IPS-15b (cell line): ENCODE results near the gene PREPL.

Source experiments
- H3K27me3 ChIP-seq: one replicate; pipeline ENCODE4 v1.6.1; 2013; ENCODE audit warnings: low read length; ENCODE audit not compliant: control insufficient read depth, insufficient read depth
- H3K36me3 ChIP-seq: one replicate; pipeline ENCODE4 v1.6.1; 2013; ENCODE audit warnings: low read length; ENCODE audit not compliant: control insufficient read depth, insufficient read depth
- H3K4me1 ChIP-seq: one replicate; pipeline ENCODE4 v1.6.1; 2013; ENCODE audit warnings: mild to moderate bottlenecking, low read length; ENCODE audit not compliant: control insufficient read depth, insufficient read depth
- H3K4me3 ChIP-seq: one replicate; pipeline ENCODE4 v1.5.1; 2013; ENCODE audit warnings: low read depth, low read length
- H3K9ac ChIP-seq: one replicate; pipeline ENCODE4 v1.6.1; 2013; ENCODE audit warnings: low read depth, mild to moderate bottlenecking, low read length
- H3K9me3 ChIP-seq: one replicate; pipeline ENCODE4 v1.6.1; 2013; ENCODE audit warnings: mild to moderate bottlenecking, low read length; ENCODE audit not compliant: control insufficient read depth, insufficient read depth

Gene PREPL

DNA sequence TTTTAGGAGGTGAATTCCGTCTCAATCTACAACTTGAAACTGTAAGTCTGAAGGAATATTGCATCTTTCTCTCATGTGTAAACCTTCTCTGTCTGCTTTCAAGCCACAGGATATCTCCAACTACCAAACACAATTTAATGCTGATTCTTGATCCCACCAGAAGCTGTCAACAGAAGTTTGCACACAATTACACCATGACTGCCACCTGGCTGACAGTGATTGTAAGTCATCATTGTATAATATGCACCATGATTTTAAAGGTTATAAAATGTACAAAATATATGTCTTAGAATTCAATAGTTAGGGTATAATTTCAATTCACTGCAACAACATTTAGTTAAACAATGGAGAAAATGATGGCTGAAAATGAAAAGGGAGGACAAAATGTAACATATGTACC lies 18.4 kb downstream of the PREPL start:
- Histone ChIP-seq H3K4me1 (no peaks in the 10 kb centered on the region), H3K4me3 (no peak overlapping the region), H3K9ac (no peak overlapping the region), H3K9me3 (no peaks in the 10 kb centered on the region), H3K27me3 (no peaks in the 10 kb centered on the region), H3K36me3 (no peaks in the 10 kb centered on the region)

DNA sequence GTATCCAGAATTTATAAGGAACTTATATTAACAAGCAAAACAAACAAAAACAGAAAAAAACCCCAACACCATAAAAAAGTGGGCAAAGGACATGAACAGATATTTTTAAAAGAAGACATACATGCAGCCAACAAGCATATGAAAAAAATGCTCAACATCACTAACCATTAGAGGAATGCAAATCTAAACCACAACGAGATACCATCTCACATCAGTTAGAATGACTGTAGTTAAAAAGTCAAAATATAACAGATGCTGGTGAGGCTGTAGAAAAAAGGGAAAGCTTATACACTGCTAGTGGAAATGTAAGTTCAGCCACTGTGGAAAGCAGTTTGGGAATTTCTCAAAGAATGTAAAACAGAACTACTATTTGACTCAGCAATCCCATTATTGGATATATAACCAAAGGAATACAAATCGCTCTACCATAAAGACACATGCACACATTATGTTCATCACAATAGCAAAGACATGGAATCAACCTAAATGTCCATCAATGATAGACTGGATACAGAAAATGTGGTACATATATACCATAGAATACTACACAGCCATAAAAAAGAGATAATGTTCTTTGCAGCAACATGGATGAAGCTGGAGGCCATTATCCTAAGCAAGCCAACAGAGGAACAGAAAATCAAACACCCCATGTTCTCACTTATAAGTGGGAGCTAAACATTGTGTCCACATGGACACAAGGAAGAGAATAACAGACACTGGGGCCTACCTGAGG lies 25.3 kb downstream of the PREPL start:
- H3K9ac ChIP-seq, result no peak overlapping the region
- H3K36me3 ChIP-seq, result peaks cover 5% of the 10 kb centered on the region
- no peaks in the 10 kb centered on the region for H3K9me3 ChIP-seq
- H3K4me1 ChIP-seq, result no peaks in the 10 kb centered on the region
- no peak overlapping the region for H3K4me3 ChIP-seq
- no peaks in the 10 kb centered on the region for H3K27me3 ChIP-seq

DNA sequence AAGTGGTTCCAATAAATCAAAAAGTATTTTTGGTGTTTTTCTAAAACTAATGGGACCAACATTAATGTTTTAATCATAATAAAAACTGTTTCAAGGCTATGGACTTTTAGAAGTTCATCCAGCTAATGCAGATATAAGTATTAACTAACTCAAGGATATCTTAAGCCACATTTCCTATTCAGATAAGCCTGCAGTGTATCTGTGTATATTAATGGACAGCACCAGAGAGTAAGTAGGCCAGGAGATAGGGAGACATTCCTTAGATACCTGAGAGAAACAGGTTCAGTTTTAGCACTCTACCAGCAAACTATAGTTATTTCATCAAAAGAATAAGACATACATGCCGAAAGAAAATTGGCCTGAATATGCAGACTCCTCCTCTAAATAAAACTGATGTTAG lies 27.3 kb downstream of the PREPL start:
- Histone ChIP-seq H3K27me3 (no peaks in the 10 kb centered on the region), H3K4me1 (no peaks in the 10 kb centered on the region), H3K36me3 (peaks cover 7% of the 10 kb centered on the region), H3K4me3 (no peak overlapping the region), H3K9me3 (no peaks in the 10 kb centered on the region), H3K9ac (no peak overlapping the region)

DNA sequence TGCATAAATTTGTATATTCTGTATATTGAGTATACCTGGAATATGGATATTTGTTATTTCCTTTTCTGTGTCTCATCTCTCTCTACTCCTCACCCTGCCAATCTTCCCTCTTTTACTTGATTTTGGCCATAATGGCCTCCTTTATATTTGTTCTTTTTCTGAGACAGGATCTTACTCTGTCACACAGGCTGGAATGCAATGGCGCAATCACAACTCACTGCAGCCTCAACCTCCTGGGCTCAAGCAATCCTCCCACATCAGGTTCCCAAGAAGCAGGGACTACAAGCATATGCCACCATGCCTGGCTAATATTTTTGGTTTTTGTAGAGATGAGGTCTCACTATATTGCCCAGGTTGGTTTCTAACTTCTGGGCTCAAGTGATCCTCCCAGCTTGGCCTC lies 30.5 kb downstream of the PREPL start:
- Histone ChIP-seq H3K27me3 (no peaks in the 10 kb centered on the region), H3K4me3 (no peak overlapping the region), H3K36me3 (peaks cover 6% of the 10 kb centered on the region), H3K4me1 (no peaks in the 10 kb centered on the region), H3K9me3 (no peaks in the 10 kb centered on the region), H3K9ac (no peak overlapping the region)

- Histone ChIP-seq H3K27me3 (no peaks in the 10 kb centered on the region), H3K9ac (no peak overlapping the region), H3K36me3 (peaks cover 7% of the 10 kb centered on the region), H3K4me3 (no peak overlapping the region), H3K4me1 (no peaks in the 10 kb centered on the region), H3K9me3 (no peaks in the 10 kb centered on the region)
Measured at GRCh38 chr2:44329343-44329742, 32.0 kb downstream of the PREPL start.

DNA sequence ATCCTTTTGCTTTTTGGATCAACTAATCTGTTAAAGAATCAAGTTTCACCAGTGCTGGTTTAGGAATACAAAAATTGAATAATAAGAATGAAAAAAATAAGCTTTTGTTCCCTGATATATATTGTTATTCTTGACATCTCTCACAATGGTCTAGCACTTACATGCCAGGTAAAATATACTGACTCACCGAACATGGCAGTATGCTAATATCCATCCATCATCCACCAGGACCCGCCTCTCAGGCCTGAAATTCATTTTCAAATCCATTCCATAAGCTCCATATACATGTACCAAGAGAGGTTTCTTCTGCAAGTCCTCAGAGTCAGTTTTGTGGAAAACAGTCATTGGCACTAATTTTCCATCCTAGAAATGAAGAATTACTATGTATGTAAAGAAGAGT lies 32.5 kb downstream of the PREPL start:
- no peak overlapping the region for H3K9ac ChIP-seq
- H3K36me3 ChIP-seq, result peaks cover 7% of the 10 kb centered on the region
- H3K4me1 ChIP-seq, result no peaks in the 10 kb centered on the region

DNA sequence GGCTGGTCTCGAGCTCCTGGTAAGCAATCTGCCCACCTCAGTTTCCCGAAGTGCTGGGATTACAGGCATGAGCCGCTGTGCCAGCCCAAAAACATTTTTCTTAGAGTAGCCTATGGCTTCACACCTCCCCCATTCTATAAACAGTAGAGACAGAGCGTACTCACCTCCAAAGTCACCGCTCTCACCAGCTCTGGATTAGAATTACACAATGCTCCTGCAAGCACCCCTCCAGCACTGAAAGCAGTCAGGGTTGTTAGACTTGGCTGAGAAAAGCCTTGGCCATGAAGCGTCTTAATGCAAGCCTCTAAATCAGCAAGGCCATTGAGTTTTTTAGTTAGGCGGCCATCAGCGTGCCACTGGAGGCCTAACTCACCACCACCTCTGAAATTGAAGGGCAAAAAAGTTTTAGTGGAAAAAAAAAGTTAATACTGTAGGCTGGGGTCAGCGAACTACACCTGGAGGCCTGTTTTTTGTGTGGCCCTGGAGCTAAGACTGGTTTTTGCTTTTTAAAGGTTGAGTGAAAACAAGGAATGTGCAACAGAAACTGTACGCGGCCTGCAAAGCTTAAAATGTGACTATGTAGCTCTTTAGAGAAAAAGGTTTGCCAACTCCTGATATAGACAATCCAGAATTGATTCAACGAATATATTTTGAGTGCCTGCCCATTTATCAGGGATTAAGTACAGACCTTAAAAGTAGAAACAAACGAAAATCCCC lies 34.6 kb downstream of the PREPL start:
- Histone ChIP-seq H3K4me3 (no peak overlapping the region), H3K27me3 (no peaks in the 10 kb centered on the region), H3K9me3 (no peaks in the 10 kb centered on the region), H3K4me1 (no peaks in the 10 kb centered on the region), H3K9ac (no peak overlapping the region), H3K36me3 (peaks cover 17% of the 10 kb centered on the region)

More for the DNA sequence above, 32.5 kb downstream of the PREPL start:
- Histone ChIP-seq H3K4me3 (no peak overlapping the region), H3K27me3 (no peaks in the 10 kb centered on the region), H3K9me3 (no peaks in the 10 kb centered on the region)

DNA sequence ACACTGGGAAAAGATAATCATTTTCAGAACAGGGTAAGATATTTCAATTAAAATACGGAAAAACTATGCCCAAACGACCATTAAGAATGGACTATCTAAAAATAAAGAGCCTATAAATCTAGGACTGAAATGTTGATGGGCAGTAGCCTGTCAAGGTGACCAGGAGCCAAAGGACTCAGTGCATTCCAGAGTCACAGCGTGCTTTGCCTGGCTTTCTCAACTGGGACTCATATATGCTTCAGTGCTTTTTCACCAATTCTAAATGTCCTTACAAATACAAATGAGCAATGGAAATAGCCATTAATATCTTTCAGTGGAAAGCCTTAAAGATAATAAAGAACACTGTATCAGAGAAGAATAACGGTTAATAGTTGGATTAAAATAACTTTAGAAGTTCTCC lies 35.4 kb downstream of the PREPL start:
- Histone ChIP-seq H3K9me3 (no peaks in the 10 kb centered on the region), H3K9ac (no peak overlapping the region), H3K4me1 (no peaks in the 10 kb centered on the region), H3K27me3 (no peaks in the 10 kb centered on the region), H3K36me3 (peaks cover 16% of the 10 kb centered on the region), H3K4me3 (no peak overlapping the region)

DNA sequence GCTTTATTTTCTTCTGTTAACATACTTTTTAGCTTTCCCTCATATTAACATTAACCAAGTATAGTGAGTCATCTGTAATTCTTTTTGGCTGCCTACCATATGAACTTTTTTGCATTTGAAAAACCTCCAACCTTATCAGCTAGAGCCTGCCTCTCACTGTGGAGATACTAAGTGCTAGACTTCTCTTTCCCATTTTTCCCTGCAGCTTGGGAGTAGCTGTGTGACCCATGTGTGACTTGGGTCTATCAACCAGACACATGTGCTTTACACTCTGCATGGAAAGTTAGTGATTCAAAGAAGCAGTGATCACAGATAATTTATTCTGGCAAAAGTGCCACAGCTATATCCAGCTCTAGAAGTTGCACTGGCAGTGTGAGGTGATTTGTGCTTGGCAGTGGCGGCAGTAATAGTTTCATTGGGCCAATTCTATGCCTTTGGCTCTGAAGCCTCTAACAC lies 36.3 kb downstream of the PREPL start:
- Histone ChIP-seq H3K4me1 (no peaks in the 10 kb centered on the region), H3K36me3 (peaks cover 15% of the 10 kb centered on the region), H3K27me3 (no peaks in the 10 kb centered on the region), H3K4me3 (no peak overlapping the region), H3K9ac (no peak overlapping the region), H3K9me3 (no peaks in the 10 kb centered on the region)

DNA sequence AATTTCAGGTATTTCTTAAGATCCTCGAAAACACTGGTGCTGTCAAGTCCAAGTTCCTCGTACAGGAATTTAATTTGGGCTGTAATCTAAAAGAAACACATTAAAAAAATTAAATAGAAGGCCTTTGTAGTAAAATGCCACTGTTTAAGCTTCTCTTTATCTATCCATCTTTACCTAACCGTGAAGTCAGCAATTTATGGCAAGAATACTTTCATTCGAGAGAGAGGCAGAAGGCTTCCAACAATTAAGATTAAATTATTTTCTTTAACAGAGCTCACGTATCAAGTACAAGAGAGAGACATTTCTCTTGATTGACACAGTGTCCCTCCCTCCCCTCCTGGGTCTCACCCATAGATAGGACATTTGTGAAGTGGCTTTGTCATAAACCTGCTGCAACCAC lies 39.9 kb downstream of the PREPL start:
- Histone ChIP-seq H3K36me3 (peaks cover 15% of the 10 kb centered on the region), H3K4me1 (no peaks in the 10 kb centered on the region), H3K4me3 (no peak overlapping the region), H3K9me3 (no peaks in the 10 kb centered on the region), H3K27me3 (no peaks in the 10 kb centered on the region), H3K9ac (no peak overlapping the region)

GRCh38 chr2:44320832-44321231 lies 40.5 kb downstream of the PREPL start:
- Histone ChIP-seq H3K9me3 (no peaks in the 10 kb centered on the region), H3K4me3 (no peak overlapping the region), H3K9ac (no peak overlapping the region), H3K4me1 (no peaks in the 10 kb centered on the region), H3K27me3 (no peaks in the 10 kb centered on the region), H3K36me3 (peaks cover 13% of the 10 kb centered on the region)

GRCh38 chr2:44315945-44316344 lies 45.3 kb downstream of the PREPL start:
- H3K9me3 ChIP-seq, result peaks cover under 1% of the 10 kb centered on the region
- H3K4me1 ChIP-seq, result no peaks in the 10 kb centered on the region
- H3K4me3 ChIP-seq, result no peak overlapping the region
- H3K36me3 ChIP-seq, result peaks cover 4% of the 10 kb centered on the region
- H3K9ac ChIP-seq, result no peak overlapping the region
- no peaks in the 10 kb centered on the region for H3K27me3 ChIP-seq
